NCI-H128 (cell line): ENCODE results near the gene MIF.
"Not testable (repeated sequence)": the region's sequence is repeated elsewhere in the genome, so short reads cannot be mapped to it uniquely, and the experiment has no call there.

Source experiments
- DNase-seq: peaks from one replicate; lab custom pipeline; 2025; ENCODE audit not compliant: unreplicated experiment; lab: John Stamatoyannopoulos, UW

MIF gene

DNA sequence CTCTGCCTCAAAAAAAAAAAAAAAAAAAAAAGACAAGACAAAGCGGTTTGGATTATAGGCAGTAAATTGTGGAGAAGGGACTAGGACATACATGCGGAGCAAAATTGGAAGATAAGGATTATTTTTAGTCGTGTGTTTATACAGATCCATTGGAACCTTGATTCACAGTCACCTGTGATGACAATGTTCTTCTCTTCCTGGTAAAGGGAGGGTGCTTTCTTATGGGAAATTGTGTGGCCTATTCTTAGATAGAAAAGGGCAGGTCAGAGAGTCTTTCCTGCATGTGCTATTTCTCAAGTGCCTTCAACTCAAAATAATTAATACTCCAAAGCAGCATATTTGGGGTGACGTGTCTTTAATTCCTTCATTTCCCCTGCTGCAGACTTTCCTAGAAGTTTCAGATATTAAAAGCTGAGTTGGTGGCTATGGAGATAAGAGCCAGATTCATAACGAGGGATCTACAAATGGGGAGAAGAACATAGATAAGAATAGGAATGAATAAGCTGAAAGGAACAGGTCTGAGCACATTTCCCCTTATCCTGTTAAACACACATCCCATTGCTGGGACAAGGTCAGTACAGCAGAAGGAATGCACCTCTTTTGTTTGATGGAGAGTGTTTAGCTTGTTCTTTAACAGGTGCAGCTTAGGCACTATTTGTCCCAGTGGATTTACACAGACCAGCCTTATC is 44.3 kb downstream of the MIF start:
- DNase-seq: no peak

DNA sequence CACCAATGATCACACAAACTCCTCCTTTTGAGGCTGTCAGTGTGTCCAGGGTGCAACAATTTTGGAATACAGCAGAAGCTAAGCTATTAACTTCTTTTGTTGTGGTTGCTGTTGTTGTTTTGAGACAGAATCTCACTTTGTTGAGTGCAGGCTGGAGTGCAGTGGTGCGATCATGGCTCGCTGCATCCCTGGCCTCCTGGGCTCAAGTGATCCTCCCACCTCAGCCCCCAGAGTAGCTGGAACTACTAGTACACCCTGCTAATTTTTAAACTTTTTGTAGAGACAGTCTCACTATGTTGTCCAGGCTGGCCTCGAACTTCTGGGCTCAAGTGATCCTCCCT is 44.8 kb downstream of the MIF start:
- DNase-seq: no peak

DNA sequence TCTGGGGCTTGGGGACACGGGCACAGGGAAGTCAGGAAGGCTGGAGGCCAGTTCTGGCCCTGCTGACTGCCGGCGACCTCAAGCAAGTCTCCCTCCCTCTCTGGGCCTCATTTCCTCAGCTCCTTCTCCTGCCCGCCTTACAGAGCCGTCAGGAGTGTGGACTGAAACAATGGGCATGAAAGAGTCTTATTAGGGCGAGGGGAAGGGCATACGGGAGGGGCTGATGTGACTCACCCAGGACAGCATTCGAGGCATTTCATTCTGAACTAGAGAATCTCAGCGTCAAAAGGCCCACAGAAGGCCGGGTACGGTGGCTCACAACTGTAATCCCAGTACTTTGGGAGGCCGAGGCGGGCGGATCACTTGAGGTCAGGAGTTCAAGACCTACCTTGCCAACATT is 46.0 kb downstream of the MIF start:
- not testable (repeated sequence) for DNase-seq
